LNCAP (cell line): Measurements from ENCODE around the gene SF3B3.

Experiments used
- CTCF ChIP-seq: fragments of 450-650 bp; IDR thresholded peaks from 2 replicates; pipeline ENCODE4 v1.5.1; 2017; ENCODE audit warnings: mild to moderate bottlenecking

Gene SF3B3

GRCh38 chr16:70589998-70590471, 66.4 kb downstream of the SF3B3 start:
- no peak for TF ChIP-seq CTCF

DNA sequence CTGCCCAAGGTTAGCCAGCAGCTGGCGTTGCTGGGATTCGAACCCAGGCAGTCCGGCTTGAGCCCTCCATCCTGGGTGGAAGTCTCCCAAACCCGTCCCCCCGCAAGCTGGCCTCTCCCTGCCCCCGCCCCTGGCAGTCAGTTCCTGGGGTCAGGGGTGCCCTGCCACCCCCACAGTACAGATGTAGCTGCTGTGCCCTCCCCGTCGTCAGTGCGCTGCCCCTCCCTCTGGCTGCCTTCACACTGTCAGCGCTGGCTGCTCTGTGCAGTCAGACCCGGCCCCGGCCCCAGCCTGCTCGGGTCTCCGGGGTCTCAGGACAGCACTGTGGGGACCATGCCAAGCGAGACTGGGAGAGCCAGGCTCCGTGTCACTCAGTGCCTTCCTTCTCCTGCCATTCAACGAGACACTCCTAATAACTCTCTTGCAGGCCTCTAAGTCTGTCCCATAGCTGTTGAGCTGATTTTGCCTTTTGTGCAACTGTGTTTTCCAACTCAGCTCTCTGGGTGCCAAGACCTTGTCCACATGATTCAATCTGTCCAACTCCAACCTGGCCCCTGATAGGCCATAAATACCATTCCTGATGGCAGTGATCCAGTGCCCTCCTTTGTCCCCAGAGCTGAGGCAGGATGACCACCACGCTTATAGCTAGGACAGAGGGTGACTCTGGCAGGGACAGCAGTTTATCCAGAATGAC, 67.3 kb downstream of the SF3B3 start:
- no peak for TF ChIP-seq CTCF

- TF ChIP-seq CTCF, result no peak
Observed at GRCh38 chr16:70591615-70592014, 68.0 kb downstream of the SF3B3 start.

- TF ChIP-seq CTCF, result no peak
Observed at GRCh38 chr16:70592106-70592571, 68.5 kb downstream of the SF3B3 start.

GRCh38 chr16:70593544-70593943, 69.9 kb downstream of the SF3B3 start:
- TF ChIP-seq CTCF, result no peak

DNA sequence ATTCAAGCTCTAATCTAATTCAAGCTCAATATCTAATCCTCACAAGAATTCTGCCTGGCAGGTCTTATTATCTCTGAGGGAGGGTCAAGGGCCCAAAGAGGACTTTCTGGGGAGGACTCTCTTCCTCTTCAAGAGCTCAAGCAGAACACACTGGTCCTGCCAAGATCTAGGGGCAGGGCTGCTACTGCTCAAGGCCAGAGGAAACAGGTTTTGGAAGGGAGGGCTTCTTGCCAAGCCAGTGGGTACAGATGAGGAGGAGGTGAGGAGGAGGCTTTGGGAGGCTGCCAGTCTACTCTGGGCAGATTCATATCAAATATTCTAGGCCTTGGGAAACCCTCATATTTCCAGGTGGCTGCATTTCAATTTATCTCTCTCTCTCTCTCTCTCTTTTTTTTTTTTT, 71.0 kb downstream of the SF3B3 start:
- no peak for TF ChIP-seq CTCF

DNA sequence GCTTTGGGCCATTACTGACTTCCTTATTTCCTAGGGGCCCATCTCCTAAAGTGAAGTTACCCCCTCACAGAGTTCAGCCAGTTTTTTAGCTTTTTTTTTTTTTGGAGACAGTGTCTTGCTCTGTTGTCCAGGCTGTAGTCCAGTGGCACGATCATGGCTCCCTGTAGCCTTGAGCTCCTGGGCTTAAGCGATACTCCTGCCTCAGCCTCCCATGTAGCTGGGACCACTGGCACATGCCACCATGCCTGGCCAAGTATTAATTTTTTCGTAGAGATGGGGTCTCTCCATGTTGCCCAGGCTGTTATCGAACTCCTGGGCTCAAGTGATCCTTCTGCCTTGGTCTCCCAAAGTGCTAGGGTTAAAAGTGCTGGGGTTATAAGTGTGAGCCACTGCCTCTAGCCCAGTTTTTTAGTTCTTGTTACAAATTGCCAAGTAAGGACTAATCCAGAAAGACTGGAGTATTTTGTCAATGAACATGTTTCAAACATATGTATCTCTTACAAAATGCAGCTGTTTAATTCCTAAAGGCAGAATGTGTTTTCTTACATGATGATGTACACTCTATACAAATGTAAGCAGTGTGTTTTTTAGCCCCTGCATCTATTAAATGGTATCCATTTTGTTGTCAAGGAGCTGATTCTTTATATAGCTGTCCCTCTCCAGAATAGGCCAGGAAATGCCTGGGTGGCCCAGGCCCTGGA, 73.7 kb downstream of the SF3B3 start:
- TF ChIP-seq CTCF, result no peak
